ENCODE measurements around the gene SLC2A13. TPM values are rescaled to one million over a fixed set of nuclear protein-coding genes. Genes with fewer than 3 reads are reported as not detected.

Gene SLC2A13
- total and polyA plus RNA-seq, 2 experiments from 2014 or later = 10.4 to 13.8 TPM

DNA sequence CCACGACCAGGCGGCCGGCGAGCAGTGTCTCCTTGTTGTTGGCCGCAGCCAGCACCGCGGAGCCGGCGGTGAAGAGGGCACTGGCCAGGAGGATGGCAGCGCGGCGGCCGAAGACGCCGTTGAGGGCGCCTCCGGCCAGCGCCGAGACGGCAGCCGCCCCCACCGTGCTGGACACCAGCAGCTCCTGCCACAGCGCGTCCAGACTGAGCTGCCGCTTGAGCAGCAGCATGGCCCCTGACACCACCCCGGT, 691 bp downstream of the SLC2A13 start:
- H3K4me3 ChIP-seq = peak overlapping the region; percentile 92
- no peaks in the 10 kb centered on the region for H3K36me3 ChIP-seq
- H3K27ac ChIP-seq = peak overlapping the region; percentile 68
- peaks cover 7% of the 10 kb centered on the region for H3K4me1 ChIP-seq (ENCODE audit: low read depth)
- no peak for DNase-seq (ENCODE audit: low read depth in 1 of 2, low spot score in 1 of 2)
- TF ChIP-seq, protein P1, sequence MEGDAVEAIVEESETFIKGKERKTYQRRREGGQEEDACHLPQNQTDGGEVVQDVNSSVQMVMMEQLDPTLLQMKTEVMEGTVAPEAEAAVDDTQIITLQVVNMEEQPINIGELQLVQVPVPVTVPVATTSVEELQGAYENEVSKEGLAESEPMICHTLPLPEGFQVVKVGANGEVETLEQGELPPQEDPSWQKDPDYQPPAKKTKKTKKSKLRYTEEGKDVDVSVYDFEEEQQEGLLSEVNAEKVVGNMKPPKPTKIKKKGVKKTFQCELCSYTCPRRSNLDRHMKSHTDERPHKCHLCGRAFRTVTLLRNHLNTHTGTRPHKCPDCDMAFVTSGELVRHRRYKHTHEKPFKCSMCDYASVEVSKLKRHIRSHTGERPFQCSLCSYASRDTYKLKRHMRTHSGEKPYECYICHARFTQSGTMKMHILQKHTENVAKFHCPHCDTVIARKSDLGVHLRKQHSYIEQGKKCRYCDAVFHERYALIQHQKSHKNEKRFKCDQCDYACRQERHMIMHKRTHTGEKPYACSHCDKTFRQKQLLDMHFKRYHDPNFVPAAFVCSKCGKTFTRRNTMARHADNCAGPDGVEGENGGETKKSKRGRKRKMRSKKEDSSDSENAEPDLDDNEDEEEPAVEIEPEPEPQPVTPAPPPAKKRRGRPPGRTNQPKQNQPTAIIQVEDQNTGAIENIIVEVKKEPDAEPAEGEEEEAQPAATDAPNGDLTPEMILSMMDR (IDR thresholded peaks at IDR 0.05; ENCODE audit: low read depth, low read length) = no peak
- no peaks in the 10 kb centered on the region for H3K27me3 ChIP-seq
- H3K9me3 ChIP-seq (ENCODE audit: low read depth) = no peaks in the 10 kb centered on the region

DNA sequence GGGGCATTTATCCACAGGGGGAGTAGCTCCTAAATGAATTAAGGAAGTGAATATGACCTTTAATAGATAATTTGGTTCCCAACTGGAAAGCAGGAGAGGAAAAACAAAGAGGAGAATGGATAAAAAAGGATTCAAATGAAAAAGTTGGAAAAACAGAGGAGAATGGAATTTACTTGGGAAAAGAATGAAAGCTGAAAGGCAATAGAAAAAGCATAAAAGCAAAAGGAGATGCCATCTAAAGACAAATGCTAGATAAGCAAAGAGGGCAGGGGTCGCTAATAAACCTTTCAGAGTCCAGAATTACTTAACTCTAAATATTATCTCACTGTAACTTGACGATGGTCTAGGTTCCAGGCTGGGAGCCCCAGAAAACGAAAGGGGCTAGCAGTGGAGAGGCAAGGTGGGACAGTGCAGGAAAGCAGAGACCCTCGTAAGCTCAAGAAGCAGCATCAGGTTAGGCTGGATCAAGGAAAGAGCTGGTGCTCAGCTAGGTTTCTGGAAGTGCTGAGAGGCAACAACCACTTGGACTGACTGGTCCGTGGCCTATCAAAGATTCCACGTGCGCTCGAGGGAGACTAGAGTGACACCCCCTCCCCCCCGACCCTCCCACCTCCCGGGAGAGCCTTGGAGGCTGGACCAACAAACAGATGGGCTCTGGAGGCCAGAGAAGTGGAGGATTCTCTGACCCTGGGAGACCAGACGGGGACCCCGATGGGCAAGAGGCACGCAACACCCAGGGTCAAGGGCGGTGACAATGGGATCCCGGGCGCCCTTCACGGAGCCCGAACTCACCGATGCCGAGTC, 1.2 kb downstream of the SLC2A13 start:
- Histone ChIP-seq H3K27me3 (no peaks in the 10 kb centered on the region), H3K4me1 (ENCODE audit: low read depth) (peaks cover 7% of the 10 kb centered on the region), H3K36me3 (no peaks in the 10 kb centered on the region), H3K4me3 (peak overlapping the region; percentile 92), H3K27ac (peak overlapping the region; percentile 68), H3K9me3 (ENCODE audit: low read depth) (no peaks in the 10 kb centered on the region)
- TF ChIP-seq, protein P1 (IDR thresholded peaks at IDR 0.05; ENCODE audit: low read depth, low read length) = no peak
- peak in 1 of 2 donors; percentile 14 for DNase-seq (ENCODE audit: low read depth in 1 of 2, low spot score in 1 of 2)

DNA sequence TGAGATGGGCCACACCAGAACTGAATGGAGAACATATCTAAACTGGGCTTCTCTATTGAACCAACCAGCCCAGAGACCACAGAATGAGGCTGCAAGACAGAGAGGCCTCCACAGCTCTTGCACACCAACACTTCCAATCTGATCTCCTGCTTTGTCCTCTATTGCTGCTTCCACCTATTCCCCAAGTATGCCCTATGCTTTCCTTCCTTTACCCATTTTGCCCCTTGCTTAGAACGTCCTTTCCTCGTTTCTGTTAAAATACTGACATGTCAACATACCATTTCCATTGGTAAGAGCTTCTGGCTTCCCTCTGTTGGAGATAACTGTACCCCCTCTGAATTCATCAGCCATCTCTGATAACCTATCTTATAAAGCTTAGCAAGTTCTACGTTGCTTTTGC, 2.8 kb downstream of the SLC2A13 start:
- no peak for DNase-seq (ENCODE audit: low read depth in 1 of 2, low spot score in 1 of 2)
- H3K4me3 ChIP-seq = no peak overlapping the region
- no peaks in the 10 kb centered on the region for H3K27me3 ChIP-seq

DNA sequence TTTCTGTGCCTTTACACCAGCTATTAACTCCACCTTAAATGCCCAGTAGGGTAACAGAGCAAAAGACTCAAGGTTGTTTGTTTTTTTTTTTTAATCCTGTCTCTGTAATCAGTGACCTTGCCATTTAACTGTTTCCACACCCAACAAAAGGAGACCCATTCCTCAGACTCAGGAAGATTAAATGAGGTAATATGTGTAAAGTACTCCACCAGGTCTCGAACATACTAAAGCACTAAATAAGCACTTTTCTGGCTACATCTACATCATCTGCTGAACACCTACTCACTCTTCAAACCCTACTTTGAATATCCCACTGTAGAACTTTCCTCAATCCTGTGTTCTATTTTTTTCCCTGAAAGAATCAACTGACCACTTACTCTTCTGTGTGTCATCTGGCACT, 4.1 kb downstream of the SLC2A13 start:
- Histone ChIP-seq H3K4me3 (no peak overlapping the region), H3K27ac (no peak overlapping the region), H3K36me3 (no peaks in the 10 kb centered on the region), H3K27me3 (no peaks in the 10 kb centered on the region), H3K9me3 (ENCODE audit: low read depth) (no peaks in the 10 kb centered on the region), H3K4me1 (ENCODE audit: low read depth) (peaks cover 7% of the 10 kb centered on the region)
- TF ChIP-seq, protein P1 (IDR thresholded peaks at IDR 0.05; ENCODE audit: low read depth, low read length) = no peak
- DNase-seq (ENCODE audit: low read depth in 1 of 2, low spot score in 1 of 2) = no peak

More for the DNA sequence above, 2.8 kb downstream of the SLC2A13 start:
- TF ChIP-seq, protein P1 (IDR thresholded peaks at IDR 0.05; ENCODE audit: low read depth, low read length) = no peak
- Histone ChIP-seq H3K9me3 (ENCODE audit: low read depth) (no peaks in the 10 kb centered on the region), H3K36me3 (no peaks in the 10 kb centered on the region), H3K27ac (no peak overlapping the region), H3K4me1 (ENCODE audit: low read depth) (peaks cover 7% of the 10 kb centered on the region)

DNA sequence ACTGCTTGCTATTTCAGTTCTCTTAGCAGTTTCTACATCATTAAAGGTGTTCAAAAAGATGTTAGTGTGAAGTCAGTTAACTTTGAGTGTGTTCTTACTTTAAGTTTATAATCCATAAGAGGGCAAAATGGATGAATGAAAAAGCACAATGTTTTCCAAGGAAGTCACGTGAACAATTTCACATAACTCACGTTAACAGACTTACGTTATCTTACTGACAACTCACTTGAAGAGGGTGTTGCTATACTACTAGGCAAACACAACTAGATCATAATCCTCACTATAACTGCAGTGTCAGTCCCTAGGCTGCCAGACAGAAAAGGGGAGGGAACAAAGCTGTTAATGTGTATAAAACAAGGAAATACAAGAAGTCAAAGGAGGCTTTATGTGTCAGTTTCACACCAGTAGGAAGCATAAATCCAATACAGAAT, 6.4 kb downstream of the SLC2A13 start:
- TF ChIP-seq, protein P1 (IDR thresholded peaks at IDR 0.05; ENCODE audit: low read depth, low read length) = no peak
- Histone ChIP-seq H3K4me1 (ENCODE audit: low read depth) (peaks cover 7% of the 10 kb centered on the region), H3K36me3 (no peaks in the 10 kb centered on the region)

More for the DNA sequence above, 6.4 kb downstream of the SLC2A13 start:
- DNase-seq (ENCODE audit: low read depth in 1 of 2, low spot score in 1 of 2) = peak in 1 of 2 donors; percentile 5
- Histone ChIP-seq H3K4me3 (no peak overlapping the region), H3K27ac (no peak overlapping the region), H3K9me3 (ENCODE audit: low read depth) (no peaks in the 10 kb centered on the region), H3K27me3 (no peaks in the 10 kb centered on the region)
